ENCODE data around the gene SMAD6.

DNA sequence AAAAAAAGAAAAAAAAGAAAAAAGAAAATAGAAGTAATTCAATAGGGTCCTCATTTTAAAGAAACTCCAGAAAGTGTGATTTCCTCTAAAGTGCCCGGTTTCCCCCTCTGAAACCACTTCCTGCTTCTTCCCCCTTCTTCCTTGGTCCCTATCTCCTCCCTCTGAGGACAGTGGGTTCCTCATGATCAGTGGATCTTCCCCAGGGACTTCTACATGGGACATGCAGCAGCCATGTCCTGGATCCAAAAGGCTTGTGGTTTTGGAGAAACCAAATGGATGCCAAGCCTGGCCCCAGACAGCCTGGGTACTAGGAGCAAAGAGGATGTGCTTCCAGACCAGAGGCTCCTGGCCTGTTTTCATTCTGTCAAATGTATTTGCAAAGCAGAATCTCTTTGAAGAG, 26.6 kb upstream of the SMAD6 start:
- TF ChIP-seq, protein P1, sequence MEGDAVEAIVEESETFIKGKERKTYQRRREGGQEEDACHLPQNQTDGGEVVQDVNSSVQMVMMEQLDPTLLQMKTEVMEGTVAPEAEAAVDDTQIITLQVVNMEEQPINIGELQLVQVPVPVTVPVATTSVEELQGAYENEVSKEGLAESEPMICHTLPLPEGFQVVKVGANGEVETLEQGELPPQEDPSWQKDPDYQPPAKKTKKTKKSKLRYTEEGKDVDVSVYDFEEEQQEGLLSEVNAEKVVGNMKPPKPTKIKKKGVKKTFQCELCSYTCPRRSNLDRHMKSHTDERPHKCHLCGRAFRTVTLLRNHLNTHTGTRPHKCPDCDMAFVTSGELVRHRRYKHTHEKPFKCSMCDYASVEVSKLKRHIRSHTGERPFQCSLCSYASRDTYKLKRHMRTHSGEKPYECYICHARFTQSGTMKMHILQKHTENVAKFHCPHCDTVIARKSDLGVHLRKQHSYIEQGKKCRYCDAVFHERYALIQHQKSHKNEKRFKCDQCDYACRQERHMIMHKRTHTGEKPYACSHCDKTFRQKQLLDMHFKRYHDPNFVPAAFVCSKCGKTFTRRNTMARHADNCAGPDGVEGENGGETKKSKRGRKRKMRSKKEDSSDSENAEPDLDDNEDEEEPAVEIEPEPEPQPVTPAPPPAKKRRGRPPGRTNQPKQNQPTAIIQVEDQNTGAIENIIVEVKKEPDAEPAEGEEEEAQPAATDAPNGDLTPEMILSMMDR (tag by site-specific recombination; IDR thresholded peaks at IDR 0.05) = no peak
- TF ChIP-seq GLI4 (tag by site-specific recombination; IDR thresholded peaks at IDR 0.05) = no peak
